ENCODE measurements around the gene STT3B. TPM values are rescaled to one million over a fixed set of nuclear protein-coding genes. Genes with fewer than 3 reads are reported as not detected.

Gene STT3B
- polyA plus RNA-seq, 1 donor (not counting 4 experiments of a cell fraction or from before 2014, with no cell fraction given), result 129 TPM

- Histone ChIP-seq H3K27ac (ENCODE audit: control insufficient read depth, insufficient read depth, low read length) (no peak overlapping the region), H3K4me3 (ENCODE audit: control insufficient read depth in 2 of 3, extremely low read depth in 1 of 3, insufficient read depth in 2 of 3, low read depth in 1 of 3, low read length in 3 of 3) (no peak overlapping the region), H2AFZ (ENCODE audit: control insufficient read depth, low read length) (no peak overlapping the region), H3K9me1 (ENCODE audit: control insufficient read depth, extremely low read depth, insufficient read depth, low read length) (no peaks in the 10 kb centered on the region), H3K4me2 (ENCODE audit: control insufficient read depth, extremely low read depth, insufficient read depth, low read depth, low read length) (no peak overlapping the region), H3K9me3 (ENCODE audit: control insufficient read depth, low read depth, low read length) (no peaks in the 10 kb centered on the region), H3K79me2 (ENCODE audit: control insufficient read depth, insufficient read depth, low read length) (no peaks in the 10 kb centered on the region), H3K36me3 (ENCODE audit: control insufficient read depth in 2 of 2, extremely low read depth in 1 of 2, insufficient read depth in 2 of 2, low read length in 2 of 2) (peaks cover 5 to 7% of the 10 kb centered on the region in 2 experiments), H4K20me1 (ENCODE audit: control insufficient read depth, extremely low read depth, insufficient read depth, low read length) (no peaks in the 10 kb centered on the region), H3K9ac (ENCODE audit: control insufficient read depth, extremely low read depth, insufficient read depth, low read length) (no peak overlapping the region), H3K27me3 (ENCODE audit: control insufficient read depth, extremely low read depth, insufficient read depth, low read length) (no peaks in the 10 kb centered on the region), H3K4me1 (ENCODE audit: control insufficient read depth, extremely low read depth, insufficient read depth, low read length) (no peaks in the 10 kb centered on the region)
- TF ChIP-seq EZH2 (IDR thresholded peaks at IDR 0.05; ENCODE audit: low read length), result no peak
- no peak for TF ChIP-seq CTCF (optimal IDR thresholded peaks at IDR 0.05 in 1 of 3, IDR thresholded peaks at IDR 0.05 in 1 of 3, conservative IDR thresholded peaks at IDR 0.05 in 1 of 3; ENCODE audit: extremely low read depth in 1 of 3, insufficient read depth in 2 of 3, low read length in 3 of 3)
- FAIRE-seq, result peak; percentile 9
- no peak for DNase-seq (ENCODE audit: low read depth, low spot score)
- dilution Hi-C loops (cut with MboI; ENCODE audit: extremely low pct_ligation_motif_present, low sequenced_read_pairs), result no loop called here
Observed at GRCh38 chr3:31652296-31652695, 119.6 kb downstream of the STT3B start.

GRCh38 chr3:31653464-31653863 is 120.7 kb downstream of the STT3B start:
- no peak overlapping the region for H3K4me2 ChIP-seq (ENCODE audit: control insufficient read depth, extremely low read depth, insufficient read depth, low read depth, low read length)
- DNase-seq (ENCODE audit: low read depth, low spot score), result no peak
- dilution Hi-C loops (cut with MboI; ENCODE audit: extremely low pct_ligation_motif_present, low sequenced_read_pairs), result no loop called here
- no peaks in the 10 kb centered on the region for H3K9me1 ChIP-seq (ENCODE audit: control insufficient read depth, extremely low read depth, insufficient read depth, low read length)
- no peaks in the 10 kb centered on the region for H3K79me2 ChIP-seq (ENCODE audit: control insufficient read depth, insufficient read depth, low read length)
- no peak overlapping the region for H3K9ac ChIP-seq (ENCODE audit: control insufficient read depth, extremely low read depth, insufficient read depth, low read length)
- no peak overlapping the region for H2AFZ ChIP-seq (ENCODE audit: control insufficient read depth, low read length)
- no peaks in the 10 kb centered on the region for H3K27me3 ChIP-seq (ENCODE audit: control insufficient read depth, extremely low read depth, insufficient read depth, low read length)
- no peak for FAIRE-seq
- no peaks in the 10 kb centered on the region for H3K4me1 ChIP-seq (ENCODE audit: control insufficient read depth, extremely low read depth, insufficient read depth, low read length)
- H3K9me3 ChIP-seq (ENCODE audit: control insufficient read depth, low read depth, low read length), result no peaks in the 10 kb centered on the region
- H3K4me3 ChIP-seq (ENCODE audit: control insufficient read depth in 2 of 3, extremely low read depth in 1 of 3, insufficient read depth in 2 of 3, low read depth in 1 of 3, low read length in 3 of 3), result no peak overlapping the region
- TF ChIP-seq EZH2 (IDR thresholded peaks at IDR 0.05; ENCODE audit: low read length) (no peak), CTCF (optimal IDR thresholded peaks at IDR 0.05 in 1 of 3, IDR thresholded peaks at IDR 0.05 in 1 of 3, conservative IDR thresholded peaks at IDR 0.05 in 1 of 3; ENCODE audit: extremely low read depth in 1 of 3, insufficient read depth in 2 of 3, low read length in 3 of 3) (no peak)
- H4K20me1 ChIP-seq (ENCODE audit: control insufficient read depth, extremely low read depth, insufficient read depth, low read length), result no peaks in the 10 kb centered on the region
- peaks cover 0 to 6% of the 10 kb centered on the region in 2 experiments for H3K36me3 ChIP-seq (ENCODE audit: control insufficient read depth in 2 of 2, extremely low read depth in 1 of 2, insufficient read depth in 2 of 2, low read length in 2 of 2)
- no peak overlapping the region for H3K27ac ChIP-seq (ENCODE audit: control insufficient read depth, insufficient read depth, low read length)

Data from keratinocyte (primary cell).